A549 (cell line): ENCODE measurements around the gene KLHL6. TPM values are rescaled to one million over a fixed set of nuclear protein-coding genes. Genes with fewer than 3 reads are reported as not detected.
A peak's percentile ranks its signal among the peaks of the same experiment; 100 is the strongest.

Experiments
- ATAC-seq, 2 experiments: fragments of 200-7000 bp in 1 of 2; fragments of >200 bp in 1 of 2; cut with Nextera tagmentation in 1 of 2; cut with Tn5 transposase in 1 of 2; 3 replicates each; pipeline versions ENCODE4 v1.8.0 to v1.9.1; 2018 to 2020; ENCODE audit warnings: mild to moderate bottlenecking in 1 of 2, moderate library complexity in 1 of 2
- CTCF ChIA-PET: fragments of 300-600 bp; sonication (Branson Sonifier 250); formaldehyde crosslinking; extraction: SDS; loops from one replicate; lab custom pipeline; 2021; ENCODE audit warnings: antibody characterized with exemption, inconsistent platforms; lab: Yijun Ruan, JAX
- POLR2A ChIA-PET: fragments of 350-600 bp; formaldehyde crosslinking; extraction: SDS; loops from one replicate; lab custom pipeline; 2021; ENCODE audit warnings: antibody characterized with exemption, inconsistent platforms; lab: Yijun Ruan, JAX
- DNase-seq, 2 experiments: peaks; one replicate each; pipeline versions ENCODE4 v3.0.0 to v3.0.0-alpha.2; 2011 to 2016; ENCODE audit warnings: low read depth in 1 of 2, low spot score in 1 of 2
- FAIRE-seq: peaks from 2 replicates; lab custom pipeline; 2011; peaks lifted over from hg19 to GRCh38; lab: Jason Lieb, UNC
- H3K27ac ChIP-seq, 2 experiments: fragments of >200 bp; sonication (Bioruptor Twin); formaldehyde crosslinking; 3 replicates each; pipeline ENCODE4 v1.5.1; 2016 to 2017
- H3K4me1 ChIP-seq: fragments of >200 bp; sonication (Bioruptor Twin); formaldehyde crosslinking; 3 replicates; pipeline ENCODE4 v1.6.1; 2016
- H3K4me2 ChIP-seq: fragments of >200 bp; sonication (Bioruptor Twin); formaldehyde crosslinking; 3 replicates; pipeline ENCODE4 v1.6.1; 2016
- H3K4me3 ChIP-seq: fragments of >200 bp; sonication (Bioruptor Twin); formaldehyde crosslinking; 3 replicates; pipeline ENCODE4 v1.5.1; 2016
- H3K9me3 ChIP-seq: fragments of >200 bp; sonication (Bioruptor Twin); formaldehyde crosslinking; 3 replicates; pipeline ENCODE4 v1.6.1; 2016
- BHLHE40 ChIP-seq: IDR thresholded peaks from 2 replicates; pipeline ENCODE4 v1.6.1; 2012; ENCODE audit warnings: low read depth, low read length, inconsistent platforms
- CBX2 ChIP-seq: fragments of 200-600 bp; sonication (generic); IDR thresholded peaks from 2 replicates; pipeline ENCODE4 v1.6.1; 2016; ENCODE audit warnings: low read depth, mild to moderate bottlenecking, borderline replicate concordance
- CBX8 ChIP-seq: fragments of 200-600 bp; sonication (generic); IDR thresholded peaks from 2 replicates; pipeline ENCODE4 v1.6.1; 2016
- EP300 ChIP-seq, 2 experiments: fragments of >200 bp; sonication (Bioruptor Twin); formaldehyde crosslinking; IDR thresholded peaks; 2 replicates in 1 of 2; 3 replicates in 1 of 2; pipeline ENCODE4 v1.6.1; 2016 to 2017
- ESRRA ChIP-seq: fragments of 150-350 bp; IDR thresholded peaks from 2 replicates; pipeline ENCODE4 v1.6.1; 2014; ENCODE audit warnings: mild to moderate bottlenecking, low read length, borderline replicate concordance
- FOSB ChIP-seq: fragments of 250-450 bp; sonication (Bioruptor Pico); IDR thresholded peaks from 2 replicates; pipeline ENCODE4 v1.5.0; 2020; ENCODE audit warnings: mild to moderate bottlenecking, moderate library complexity
- FOSL2 ChIP-seq, 2 experiments: fragments of 450-650 bp in 1 of 2; fragments of >200 bp in 1 of 2; sonication (Bioruptor Twin) in 1 of 2; formaldehyde crosslinking; IDR thresholded peaks; 2 replicates each; pipeline versions ENCODE4 v1.5.0 to v1.6.1; 2016 to 2020; ENCODE audit warnings: mild to moderate bottlenecking in 1 of 2, moderate library complexity in 1 of 2
- GATA3 ChIP-seq: IDR thresholded peaks from 2 replicates; pipeline ENCODE4 v1.6.1; 2012; ENCODE audit warnings: borderline replicate concordance
- HDAC2 ChIP-seq: fragments of 200-600 bp; sonication (generic); IDR thresholded peaks from 2 replicates; pipeline ENCODE4 v1.6.1; 2016
- HES2 ChIP-seq: fragments of >200 bp; sonication (Bioruptor Twin); formaldehyde crosslinking; IDR thresholded peaks from 2 replicates; pipeline ENCODE4 v1.6.1; 2016
- HEYL ChIP-seq: fragments of 250-450 bp; sonication (Bioruptor Pico); IDR thresholded peaks from 2 replicates; pipeline ENCODE4 v1.8.0; 2021; ENCODE audit warnings: mild to moderate bottlenecking, moderate library complexity
- HMGXB4 ChIP-seq: fragments of 250-450 bp; sonication (Bioruptor Pico); IDR thresholded peaks from 2 replicates; pipeline ENCODE4 v1.5.0; 2021; ENCODE audit warnings: mild to moderate bottlenecking, moderate library complexity, borderline replicate concordance
- HOXB13 ChIP-seq: fragments of 250-450 bp; sonication (Bioruptor Pico); IDR thresholded peaks from 2 replicates; pipeline ENCODE4 v1.5.0; 2020; ENCODE audit warnings: low read depth, mild to moderate bottlenecking, moderate library complexity
- JUNB ChIP-seq: fragments of >200 bp; sonication (Bioruptor Twin); formaldehyde crosslinking; IDR thresholded peaks from 2 replicates; pipeline ENCODE4 v1.6.1; 2016
- KDM1A ChIP-seq: fragments of 200-600 bp; sonication (generic); IDR thresholded peaks from 2 replicates; pipeline ENCODE4 v1.6.1; 2016; ENCODE audit warnings: low read depth, mild to moderate bottlenecking
- MAFK ChIP-seq: fragments of 450-650 bp; IDR thresholded peaks from 2 replicates; pipeline ENCODE4 v1.6.1; 2014; ENCODE audit not compliant: partially characterized antibody
- NFE2L2 ChIP-seq: fragments of 150-350 bp; conservative IDR thresholded peaks from 2 replicates; pipeline ENCODE4 v1.6.1; 2014; ENCODE audit warnings: low read length
- NPAS2 ChIP-seq: fragments of 250-450 bp; sonication (Bioruptor Pico); IDR thresholded peaks from 2 replicates; pipeline ENCODE4 v1.8.0; 2022; ENCODE audit warnings: mild to moderate bottlenecking, moderate library complexity, borderline replicate concordance
- NR3C1 ChIP-seq: fragments of >200 bp; sonication (Bioruptor Twin); formaldehyde crosslinking; IDR thresholded peaks from 3 replicates; pipeline ENCODE4 v1.6.1; 2017
- RFX5 ChIP-seq: fragments of 450-650 bp; IDR thresholded peaks from 2 replicates; pipeline ENCODE4 v1.7.1; 2014; ENCODE audit warnings: antibody characterized with exemption, mild to moderate bottlenecking, moderate library complexity
- RNF2 ChIP-seq: fragments of 200-600 bp; sonication (generic); IDR thresholded peaks from 2 replicates; pipeline ENCODE4 v1.6.1; 2016; ENCODE audit warnings: low read depth, mild to moderate bottlenecking, antibody characterized with exemption, moderate library complexity, borderline replicate concordance
- SMC3 ChIP-seq: fragments of >200 bp; sonication (Bioruptor Twin); formaldehyde crosslinking; IDR thresholded peaks from 3 replicates; pipeline ENCODE4 v1.6.1; 2018; ENCODE audit warnings: inconsistent platforms
- TFCP2L1 ChIP-seq: fragments of 250-450 bp; sonication (Bioruptor Pico); IDR thresholded peaks from 2 replicates; pipeline ENCODE4 v1.5.0; 2021; ENCODE audit warnings: mild to moderate bottlenecking
- ZC3H11A ChIP-seq: fragments of 450-650 bp; IDR thresholded peaks from 2 replicates; pipeline ENCODE4 v1.6.1; 2014; ENCODE audit warnings: antibody characterized with exemption, mild to moderate bottlenecking
- ZFP36 ChIP-seq: fragments of 450-650 bp; IDR thresholded peaks from 2 replicates; pipeline ENCODE4 v1.6.1; 2014; ENCODE audit warnings: borderline replicate concordance; ENCODE audit not compliant: partially characterized antibody
- ZNF302 ChIP-seq: fragments of 250-450 bp; sonication (Bioruptor Pico); IDR thresholded peaks from 2 replicates; pipeline ENCODE4 v1.9.0; 2021; ENCODE audit warnings: inconsistent platforms, mild to moderate bottlenecking, moderate library complexity
- WGBS: methylation state at CpG from one replicate; pipeline ENCODE4 v1.1.6; 2017; ENCODE audit errors: missing lambda C conversion rate; 5-methylcytosine and 5-hydroxymethylcytosine counted together
- polyA plus RNA-seq, 4 experiments: library from polyadenylated mRNA; depleted of rRNA in 3 of 4; stranded (reverse); fragments of >200 nt; fragmentation: RNase III in 1 of 4; extraction: RNeasy Plus Mini Kit Qiagen cat#74134 plus additional on column Dnase treatment in 1 of 4; gene quantifications; 2 replicates in 3 of 4; 3 replicates in 1 of 4; pipeline ENCODE4 v1.2.3, GENCODE V29; 2011 to 2017
- TF ChIP-seq, protein P1 (sequence below): fragments of 150-350 bp; IDR thresholded peaks from 2 replicates; pipeline ENCODE4 v1.6.1; 2014; ENCODE audit warnings: low read depth, mild to moderate bottlenecking, low read length
- TF ChIP-seq, protein P2 (sequence below): IDR thresholded peaks from 2 replicates; pipeline ENCODE4 v1.6.1; 2012; ENCODE audit warnings: low read depth, borderline replicate concordance

KLHL6 gene
- polyA plus RNA-seq, 2 of the 4 experiments (the other 2 are of a cell fraction): not detected

- Histone ChIP-seq H3K4me1 (no peaks in the 10 kb centered on the region), H3K4me3 (no peak overlapping the region), H3K27ac (no peak overlapping the region), H3K9me3 (peaks cover 3% of the 10 kb centered on the region; the same call in 1 of the 3 replicates), H3K4me2 (no peak overlapping the region)
- FAIRE-seq (no peak), DNase-seq (no peak), ATAC-seq (no peak)
- CTCF ChIA-PET: no interaction called here
- TF ChIP-seq HEYL (CRISPR knock-in tag): no peak
- TF ChIP-seq RFX5: no peak
- TF ChIP-seq ZNF302 (CRISPR knock-in tag): no peak
- TF ChIP-seq ESRRA: no peak
- no peak for TF ChIP-seq EP300 (IDR thresholded peaks at IDR 0.05)
- no peak for TF ChIP-seq KDM1A
- TF ChIP-seq, protein P1, sequence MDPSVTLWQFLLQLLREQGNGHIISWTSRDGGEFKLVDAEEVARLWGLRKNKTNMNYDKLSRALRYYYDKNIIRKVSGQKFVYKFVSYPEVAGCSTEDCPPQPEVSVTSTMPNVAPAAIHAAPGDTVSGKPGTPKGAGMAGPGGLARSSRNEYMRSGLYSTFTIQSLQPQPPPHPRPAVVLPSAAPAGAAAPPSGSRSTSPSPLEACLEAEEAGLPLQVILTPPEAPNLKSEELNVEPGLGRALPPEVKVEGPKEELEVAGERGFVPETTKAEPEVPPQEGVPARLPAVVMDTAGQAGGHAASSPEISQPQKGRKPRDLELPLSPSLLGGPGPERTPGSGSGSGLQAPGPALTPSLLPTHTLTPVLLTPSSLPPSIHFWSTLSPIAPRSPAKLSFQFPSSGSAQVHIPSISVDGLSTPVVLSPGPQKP: no peak
- TF ChIP-seq RNF2: no peak
- TF ChIP-seq GATA3: no peak
- TF ChIP-seq HDAC2: no peak
- no peak for TF ChIP-seq HES2
- no peak for TF ChIP-seq FOSL2 (IDR thresholded peaks at IDR 0.05)
- no peak for TF ChIP-seq FOSL2 (CRISPR knock-in tag; IDR thresholded peaks at IDR 0.05)
- no peak for TF ChIP-seq ZFP36
- TF ChIP-seq, protein P2, sequence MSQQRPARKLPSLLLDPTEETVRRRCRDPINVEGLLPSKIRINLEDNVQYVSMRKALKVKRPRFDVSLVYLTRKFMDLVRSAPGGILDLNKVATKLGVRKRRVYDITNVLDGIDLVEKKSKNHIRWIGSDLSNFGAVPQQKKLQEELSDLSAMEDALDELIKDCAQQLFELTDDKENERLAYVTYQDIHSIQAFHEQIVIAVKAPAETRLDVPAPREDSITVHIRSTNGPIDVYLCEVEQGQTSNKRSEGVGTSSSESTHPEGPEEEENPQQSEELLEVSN: no peak
- TF ChIP-seq MAFK: no peak
- no peak for TF ChIP-seq CBX2
- POLR2A ChIA-PET: no interaction called here
- WGBS: 64% methylated on average over 11 of the region's 11 CpGs
These were observed 48.0 kb downstream of the KLHL6 start for GRCh38 chr3:183507551-183507950.

GRCh38 chr3:183506674-183507320, 48.7 kb downstream of the KLHL6 start:
- H3K4me1 ChIP-seq: no peaks in the 10 kb centered on the region
- ATAC-seq: no peak
- 16% methylated on average over 3 of the region's 3 CpGs for WGBS
- ChIA-PET POLR2A (no interaction called here), CTCF (interaction anchor here (1.0 kb wide), 1 partner anchor 9 kb away, joined by 3 read pairs; no protein-coding TSS in a partner anchor)
- no peak overlapping the region for H3K4me2 ChIP-seq
- no peak for FAIRE-seq
- DNase-seq: no peak
- TF ChIP-seq ZC3H11A (peak; percentile 69), NR3C1 (no peak), CBX8 (no peak), BHLHE40 (no peak)
- no peak overlapping the region for H3K4me3 ChIP-seq
- no peak overlapping the region for H3K27ac ChIP-seq
- H3K9me3 ChIP-seq: peaks cover 3% of the 10 kb centered on the region; the same call in 1 of the 3 replicates

DNA sequence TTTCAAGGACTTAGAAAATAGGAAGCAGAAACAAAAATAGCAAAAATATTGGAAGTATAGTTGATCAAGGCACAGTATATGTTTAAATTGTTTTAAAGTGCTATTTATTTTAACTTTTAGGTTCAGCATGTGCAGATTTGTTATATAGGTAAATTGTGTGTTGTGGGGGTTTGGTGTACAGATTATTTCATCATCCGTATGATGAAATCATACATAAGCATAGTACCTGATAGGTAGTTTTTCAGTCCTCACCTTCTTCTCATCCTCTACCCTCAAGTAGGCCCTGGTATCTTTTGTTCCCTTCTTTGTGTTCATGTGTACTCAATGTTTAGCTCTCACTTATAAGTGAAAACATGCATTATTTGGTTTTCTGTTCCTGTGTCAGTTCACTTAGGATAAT, 50.9 kb downstream of the KLHL6 start:
- ChIA-PET POLR2A (no interaction called here), CTCF (interaction anchor here (0.9 to 3.8 kb wide), 2 partner anchors 25 to 262 kb away, joined by 3 to 31 read pairs; no protein-coding TSS in a partner anchor)
- TF ChIP-seq FOSB (no peak), RFX5 (no peak), NR3C1 (no peak), KDM1A (no peak), ZNF302 (CRISPR knock-in tag) (no peak), HMGXB4 (CRISPR knock-in tag) (no peak), HOXB13 (CRISPR knock-in tag) (no peak), TFCP2L1 (no peak), CBX8 (no peak), RNF2 (no peak), NPAS2 (CRISPR knock-in tag) (no peak), SMC3 (no peak), JUNB (no peak), NFE2L2 (no peak)
- TF ChIP-seq, protein P1: no peak
- TF ChIP-seq, protein P2: no peak

More for the DNA sequence above, 50.9 kb downstream of the KLHL6 start:
- no peaks in the 10 kb centered on the region for H3K4me1 ChIP-seq
- H3K4me3 ChIP-seq: no peak overlapping the region
- ATAC-seq (no peak), FAIRE-seq (no peak), DNase-seq (no peak)
- H3K4me2 ChIP-seq: no peak overlapping the region
- H3K27ac ChIP-seq: no peak overlapping the region
- WGBS: 94% methylated on average over 1 of the region's 1 CpG
- H3K9me3 ChIP-seq: peaks cover 3% of the 10 kb centered on the region; the same call in 1 of the 3 replicates
